Brain pericyte (primary cell): ENCODE data around the gene CCR7.

Source experiments
- DNase-seq: peaks from one replicate; pipeline ENCODE4 v3.0.0-alpha.2; 2012; ENCODE audit warnings: low read depth, low spot score

Gene CCR7

GRCh38 chr17:40535924-40536294 lies 29.4 kb downstream of the CCR7 start:
- no peak for DNase-seq

- no peak for DNase-seq
Measured at GRCh38 chr17:40535438-40535837, 29.8 kb downstream of the CCR7 start.

- no peak for DNase-seq
Measured at GRCh38 chr17:40534371-40535189, 30.7 kb downstream of the CCR7 start.

GRCh38 chr17:40533896-40534295 lies 31.4 kb downstream of the CCR7 start:
- DNase-seq, result no peak

- DNase-seq, result no peak
Measured at GRCh38 chr17:40532520-40533253, 32.6 kb downstream of the CCR7 start.

GRCh38 chr17:40531051-40531991 lies 34.0 kb downstream of the CCR7 start:
- no peak for DNase-seq

- no peak for DNase-seq
Measured at GRCh38 chr17:40530531-40530994, 34.7 kb downstream of the CCR7 start.

GRCh38 chr17:40529991-40530390 lies 35.3 kb downstream of the CCR7 start:
- DNase-seq, result no peak

- no peak for DNase-seq
Measured at GRCh38 chr17:40528692-40529417, 36.4 kb downstream of the CCR7 start.

GRCh38 chr17:40526668-40527067 lies 38.6 kb downstream of the CCR7 start:
- no peak for DNase-seq

- no peak for DNase-seq
Measured at GRCh38 chr17:40525294-40525693, 40.0 kb downstream of the CCR7 start.

GRCh38 chr17:40524243-40524965 lies 40.9 kb downstream of the CCR7 start:
- no peak for DNase-seq

GRCh38 chr17:40522961-40523310 lies 42.3 kb downstream of the CCR7 start:
- DNase-seq, result no peak

- no peak for DNase-seq
Measured at GRCh38 chr17:40522250-40522960, 42.9 kb downstream of the CCR7 start.

- no peak for DNase-seq
Measured at GRCh38 chr17:40520991-40521453, 44.2 kb downstream of the CCR7 start.

- DNase-seq, result no peak
Measured at GRCh38 chr17:40519089-40519775, 46.0 kb downstream of the CCR7 start.

- no peak for DNase-seq
Measured at GRCh38 chr17:40518401-40519088, 46.7 kb downstream of the CCR7 start.

- DNase-seq, result no peak
Measured at GRCh38 chr17:40517981-40518380, 47.3 kb downstream of the CCR7 start.

GRCh38 chr17:40517286-40517662 lies 48.0 kb downstream of the CCR7 start:
- DNase-seq, result no peak
